ENCODE measurements around the gene SLC13A4. TPM values are rescaled to one million over a fixed set of nuclear protein-coding genes. Genes with fewer than 3 reads are reported as not detected.

SLC13A4 gene
- total RNA-seq, 4 donors from 2014 or later = not detected

GRCh38 chr7:135658564-135658963, 69.4 kb downstream of the SLC13A4 start:
- ATAC-seq = no peak
- H3K4me3 ChIP-seq = no peak overlapping the region
- H3K27me3 ChIP-seq = no peaks in the 10 kb centered on the region
- DNase-seq = no peak
- H3K36me3 ChIP-seq = no peaks in the 10 kb centered on the region
- no peaks in the 10 kb centered on the region for H3K9me3 ChIP-seq
- in situ Hi-C loops (cut with MboI; ENCODE audit: low sequenced_read_pairs in 4 of 4) (loop anchor here in 2 of 4 donors (10.0 to 25.0 kb wide), 2 partner anchors 346 to 354 kb away; no protein-coding TSS in a partner anchor), intact Hi-C loops (cut with DNase I; ENCODE audit: low total_unique reads) (no loop called here)
- no peak overlapping the region for H3K27ac ChIP-seq
- TF ChIP-seq, protein P1, sequence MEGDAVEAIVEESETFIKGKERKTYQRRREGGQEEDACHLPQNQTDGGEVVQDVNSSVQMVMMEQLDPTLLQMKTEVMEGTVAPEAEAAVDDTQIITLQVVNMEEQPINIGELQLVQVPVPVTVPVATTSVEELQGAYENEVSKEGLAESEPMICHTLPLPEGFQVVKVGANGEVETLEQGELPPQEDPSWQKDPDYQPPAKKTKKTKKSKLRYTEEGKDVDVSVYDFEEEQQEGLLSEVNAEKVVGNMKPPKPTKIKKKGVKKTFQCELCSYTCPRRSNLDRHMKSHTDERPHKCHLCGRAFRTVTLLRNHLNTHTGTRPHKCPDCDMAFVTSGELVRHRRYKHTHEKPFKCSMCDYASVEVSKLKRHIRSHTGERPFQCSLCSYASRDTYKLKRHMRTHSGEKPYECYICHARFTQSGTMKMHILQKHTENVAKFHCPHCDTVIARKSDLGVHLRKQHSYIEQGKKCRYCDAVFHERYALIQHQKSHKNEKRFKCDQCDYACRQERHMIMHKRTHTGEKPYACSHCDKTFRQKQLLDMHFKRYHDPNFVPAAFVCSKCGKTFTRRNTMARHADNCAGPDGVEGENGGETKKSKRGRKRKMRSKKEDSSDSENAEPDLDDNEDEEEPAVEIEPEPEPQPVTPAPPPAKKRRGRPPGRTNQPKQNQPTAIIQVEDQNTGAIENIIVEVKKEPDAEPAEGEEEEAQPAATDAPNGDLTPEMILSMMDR (IDR thresholded peaks at IDR 0.05 in 4 of 5, conservative IDR thresholded peaks at IDR 0.05 in 1 of 5) = no peak
- TF ChIP-seq POLR2A (IDR thresholded peaks at IDR 0.05) = no peak
- H3K4me1 ChIP-seq = peaks cover 13 to 14% of the 10 kb centered on the region in 2 donors

DNA sequence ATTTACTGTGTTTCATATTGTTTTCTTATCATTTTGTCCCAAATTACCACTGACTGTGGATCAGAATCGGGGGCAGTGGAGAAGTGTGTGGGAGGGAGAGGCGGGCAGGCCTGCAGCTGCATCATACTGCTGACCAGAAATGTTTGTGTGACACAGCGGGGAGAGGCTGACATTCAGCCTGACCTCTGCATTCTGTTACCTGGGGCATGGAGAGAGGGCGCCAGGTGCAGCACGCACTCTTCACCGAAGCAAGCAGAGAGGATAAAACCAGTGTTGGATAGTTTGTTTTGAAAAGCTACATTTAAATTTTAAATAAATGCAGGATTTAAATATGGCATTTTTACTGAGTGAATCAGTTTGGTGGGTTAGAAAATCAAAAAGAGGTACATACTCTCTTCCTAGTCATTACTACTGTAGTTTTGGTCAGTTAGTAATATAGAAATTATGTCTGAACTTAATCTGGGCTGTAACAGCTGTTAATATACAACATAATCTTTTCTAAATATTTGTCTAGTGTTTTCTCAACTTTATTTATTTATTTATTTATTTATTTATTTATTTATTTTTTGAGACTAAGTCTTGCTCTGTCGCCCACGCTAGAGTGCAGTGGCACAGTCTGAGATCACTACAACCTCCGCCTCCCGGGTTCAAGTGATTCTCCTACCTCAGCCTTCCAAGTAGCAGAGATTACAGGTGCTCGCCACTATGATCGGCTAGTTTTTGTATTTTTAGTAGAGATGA, 74.5 kb downstream of the SLC13A4 start:
- intact Hi-C loops (cut with DNase I; ENCODE audit: low total_unique reads) = no loop called here
- Histone ChIP-seq H3K4me3 (no peak overlapping the region), H3K27me3 (no peaks in the 10 kb centered on the region), H3K9me3 (no peaks in the 10 kb centered on the region), H3K36me3 (no peaks in the 10 kb centered on the region), H3K27ac (no peak overlapping the region), H3K4me1 (no peaks in the 10 kb centered on the region)
- ATAC-seq (no peak), DNase-seq (no peak)
- TF ChIP-seq POLR2A (IDR thresholded peaks at IDR 0.05) = no peak
- TF ChIP-seq, protein P1 (IDR thresholded peaks at IDR 0.05 in 4 of 5, conservative IDR thresholded peaks at IDR 0.05 in 1 of 5) = no peak
- in situ Hi-C loops (cut with MboI; ENCODE audit: low sequenced_read_pairs in 4 of 4) = loop anchor here in 2 of 4 donors (10.0 to 25.0 kb wide), 2 partner anchors 351 to 359 kb away; no protein-coding TSS in a partner anchor

DNA sequence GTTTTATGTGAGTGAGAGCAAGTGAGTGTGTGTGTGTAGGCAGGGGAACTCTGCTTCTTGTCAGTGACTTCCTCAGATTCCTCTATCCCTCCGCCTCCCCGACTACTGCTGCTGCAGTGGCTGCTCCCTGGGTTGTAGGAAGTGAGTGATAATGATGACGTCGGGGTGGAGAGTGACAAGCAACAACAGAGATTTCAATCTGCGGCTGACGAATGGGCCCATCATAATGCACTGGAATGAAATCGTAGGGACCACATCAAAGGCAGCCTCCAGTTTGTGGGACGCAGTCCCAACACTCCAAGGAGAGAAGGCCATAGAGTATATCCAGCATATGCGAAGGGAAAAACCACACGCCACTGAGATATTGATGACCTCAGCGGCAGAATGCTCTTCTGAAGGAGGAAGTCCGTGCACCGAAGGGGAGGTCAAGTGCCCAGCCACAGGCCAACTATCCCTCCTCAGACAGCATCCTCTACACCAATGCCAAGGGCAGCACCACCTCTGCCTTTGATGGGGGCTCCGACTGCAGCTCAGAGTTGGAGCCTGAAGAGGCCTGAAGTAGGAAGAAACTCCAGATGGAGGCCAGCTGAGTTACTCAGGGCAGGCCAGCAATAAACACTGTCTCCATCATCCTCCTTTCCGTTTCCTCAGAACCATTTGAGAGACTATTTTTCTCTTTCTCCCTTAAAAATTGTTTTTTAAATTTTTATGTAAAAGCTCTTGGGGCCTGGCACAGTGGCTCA, 77.0 kb downstream of the SLC13A4 start:
- ATAC-seq (no peak), DNase-seq (no peak)
- Histone ChIP-seq H3K4me1 (no peaks in the 10 kb centered on the region), H3K36me3 (peaks cover 0 to 7% of the 10 kb centered on the region in 2 donors), H3K9me3 (no peaks in the 10 kb centered on the region), H3K4me3 (no peak overlapping the region), H3K27ac (no peak overlapping the region), H3K27me3 (no peaks in the 10 kb centered on the region)
- in situ Hi-C loops (cut with MboI; ENCODE audit: low sequenced_read_pairs in 4 of 4) = loop anchor here in 2 of 4 donors (10.0 to 25.0 kb wide), 2 partner anchors 354 to 361 kb away; no protein-coding TSS in a partner anchor
- intact Hi-C loops (cut with DNase I; ENCODE audit: low total_unique reads) = no loop called here
- TF ChIP-seq POLR2A (IDR thresholded peaks at IDR 0.05) = no peak
- TF ChIP-seq, protein P1 (IDR thresholded peaks at IDR 0.05 in 4 of 5, conservative IDR thresholded peaks at IDR 0.05 in 1 of 5) = no peak

DNA sequence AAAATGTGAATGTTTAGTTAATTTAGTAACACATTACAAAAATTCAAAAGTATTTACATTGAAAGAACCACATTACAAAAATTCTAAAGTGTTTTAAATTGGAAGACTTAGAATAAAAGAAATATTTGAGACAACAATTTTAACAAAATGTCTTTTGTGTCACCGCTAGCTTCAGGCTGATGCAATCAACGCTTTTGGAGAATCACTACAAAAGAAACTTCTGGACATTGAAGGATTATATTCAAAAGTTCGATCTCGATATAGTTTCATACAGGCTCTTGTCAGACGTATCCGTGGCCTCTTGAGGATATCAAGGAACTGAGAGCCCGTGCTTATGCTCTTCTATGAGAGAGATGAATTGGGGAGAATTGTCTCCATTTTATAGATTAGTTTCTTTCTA, 79.8 kb downstream of the SLC13A4 start:
- peaks cover 0 to 27% of the 10 kb centered on the region in 2 donors for H3K36me3 ChIP-seq
- in situ Hi-C loops (cut with MboI; ENCODE audit: low sequenced_read_pairs in 4 of 4) = loop anchor here in 3 of 4 donors (10.0 to 25.0 kb wide), 2 partner anchors 361 to 363 kb away; no protein-coding TSS in a partner anchor

More for the DNA sequence above, 79.8 kb downstream of the SLC13A4 start:
- no peak overlapping the region for H3K27ac ChIP-seq
- no peaks in the 10 kb centered on the region for H3K4me1 ChIP-seq
- no peak for DNase-seq
- ATAC-seq = no peak
- TF ChIP-seq, protein P1 (IDR thresholded peaks at IDR 0.05 in 4 of 5, conservative IDR thresholded peaks at IDR 0.05 in 1 of 5) = no peak
- no peak for TF ChIP-seq POLR2A (IDR thresholded peaks at IDR 0.05)
- no peak overlapping the region for H3K4me3 ChIP-seq
- no peaks in the 10 kb centered on the region for H3K27me3 ChIP-seq
- no peaks in the 10 kb centered on the region for H3K9me3 ChIP-seq
- intact Hi-C loops (cut with DNase I; ENCODE audit: low total_unique reads) = no loop called here

Data from gastrocnemius medialis (tissue), 4 donors.